Stimulated activated CD4-positive, alpha-beta T cell treated with anti-CD3 and anti-CD28 coated beads, Interleukin-1b, Interleukin-23, amount 100 ng/mL, for 48 hours (primary cell): ENCODE measurements around the gene EIF2B1.

Source experiments
- DNase-seq: peaks from one replicate; pipeline ENCODE4 v3.0.0-alpha.2; 2020

EIF2B1 gene

DNA sequence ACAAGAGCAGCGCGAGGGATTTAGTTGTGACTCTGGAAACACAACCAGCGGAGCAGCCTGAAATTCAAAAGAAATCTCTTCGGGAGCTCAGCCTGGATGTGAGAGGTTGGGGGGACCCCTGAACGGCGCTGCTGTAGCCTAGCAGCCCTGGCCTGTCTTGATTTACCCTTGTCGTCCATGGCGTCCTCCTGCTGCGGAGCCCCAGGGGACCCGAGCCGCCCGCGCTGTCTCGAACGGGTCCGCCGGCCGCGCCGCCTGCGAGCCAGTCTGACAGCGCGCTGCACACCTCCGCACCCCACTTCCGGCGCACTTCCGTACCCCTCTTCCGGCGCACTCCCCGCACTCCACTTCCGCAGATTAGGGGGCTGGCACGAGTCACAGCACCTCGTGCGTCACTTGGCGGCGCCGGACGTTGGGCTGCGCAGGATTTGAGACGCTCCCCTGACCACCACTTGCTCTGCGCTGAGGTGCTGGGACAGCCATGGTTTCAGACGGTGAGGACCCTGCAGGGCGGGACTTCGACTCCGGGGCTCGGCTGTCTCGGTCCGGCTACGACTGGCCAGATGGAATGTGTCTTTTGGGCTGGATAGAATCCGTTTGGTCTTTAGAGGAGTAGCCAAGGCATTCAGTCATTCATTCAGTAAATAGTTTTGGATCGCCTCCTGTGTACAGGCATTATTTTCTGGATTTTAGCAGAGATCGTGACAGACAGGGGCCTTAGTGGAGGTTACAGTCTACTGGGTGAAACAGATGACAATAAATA, at the start of gene EIF2B1, which contains the start of gene GTF2H3:
Gene EIF2B1 (minus strand): TSS at position 308 of the 763 bp plus-strand sequence. CDS start 129 bp downstream, at position 179.
Gene GTF2H3 (plus strand): TSS at position 451 of the 763 bp plus-strand sequence. CDS start 31 bp downstream, at position 482.
- peak; percentile 97 for DNase-seq

DNA sequence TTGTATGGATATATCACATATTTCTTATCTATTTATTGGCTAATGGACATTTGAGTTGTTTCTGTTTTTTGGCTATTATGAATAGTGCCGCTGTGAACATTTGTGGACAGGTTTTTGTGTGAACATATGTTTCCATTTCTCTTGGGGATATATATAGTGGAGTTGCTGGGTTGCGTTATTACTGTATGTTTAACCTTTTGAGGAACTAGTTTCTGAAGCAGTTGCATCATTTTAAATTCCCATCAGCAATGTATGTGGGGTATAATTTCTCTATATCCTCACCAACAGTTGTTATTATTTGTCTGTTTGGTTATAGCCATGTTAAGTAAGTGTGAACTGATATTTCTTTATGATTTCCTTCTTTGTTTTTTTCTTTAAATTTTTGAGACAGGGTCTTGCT, 48.1 kb upstream of the EIF2B1 start:
- no peak for DNase-seq

DNA sequence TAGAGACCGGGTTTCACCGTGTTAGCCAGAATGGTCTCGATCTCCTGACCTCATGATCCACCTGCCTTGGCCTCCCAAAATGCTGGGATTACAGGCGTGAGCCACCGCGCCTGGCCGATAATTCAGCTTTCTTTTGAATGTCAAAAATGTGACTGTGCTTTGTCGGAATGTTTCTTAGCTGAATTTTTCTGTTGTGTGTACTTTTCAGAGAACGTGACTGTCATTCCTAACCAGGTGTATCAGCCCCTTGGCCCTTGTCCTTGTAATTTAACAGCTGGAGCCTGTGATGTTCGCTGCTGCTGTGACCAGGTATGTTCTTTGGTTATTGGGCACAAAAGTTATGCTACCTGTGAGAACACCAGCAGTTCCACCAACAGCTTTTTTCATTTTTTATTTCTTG, 45.5 kb upstream of the EIF2B1 start:
- no peak for DNase-seq

GRCh38 chr12:123676616-123677320, 43.3 kb upstream of the EIF2B1 start:
- DNase-seq: no peak

GRCh38 chr12:123675436-123675835, 42.0 kb upstream of the EIF2B1 start:
- no peak for DNase-seq

- DNase-seq: no peak
These were observed 38.4 kb upstream of the EIF2B1 start for GRCh38 chr12:123671876-123672275.

- DNase-seq: peak; percentile 95
These were observed 37.6 kb upstream of the EIF2B1 start, which contains the start of gene TCTN2 for GRCh38 chr12:123670882-123671728. Gene TCTN2 (plus strand): TSS chr12:123671113. CDS start chr12:123671241, 128 bp downstream.

- no peak for DNase-seq
These were observed 34.3 kb upstream of the EIF2B1 start for GRCh38 chr12:123667771-123668170.

GRCh38 chr12:123659996-123660727, 26.7 kb upstream of the EIF2B1 start:
- DNase-seq: no peak

- DNase-seq: no peak
These were observed 23.7 kb upstream of the EIF2B1 start for GRCh38 chr12:123657211-123657610.

DNA sequence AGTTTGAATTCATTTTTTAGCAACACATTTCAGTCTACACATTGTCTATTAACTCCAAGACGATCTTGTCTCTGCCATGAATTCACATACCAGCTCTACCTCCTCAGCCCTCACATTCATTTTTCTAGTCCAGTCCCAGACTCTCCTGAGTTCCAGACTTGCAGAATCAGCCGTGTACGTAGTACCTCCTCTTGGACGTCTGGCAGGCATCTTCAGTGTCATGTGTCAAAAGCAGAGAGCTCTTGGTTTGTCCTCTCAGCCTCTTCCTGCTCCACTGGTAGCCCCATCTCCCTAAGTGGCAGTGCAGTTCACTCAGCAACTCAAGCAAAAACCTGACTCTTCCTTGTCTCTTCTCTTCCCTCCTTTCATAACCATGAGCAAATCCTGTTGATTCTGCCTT, 22.9 kb upstream of the EIF2B1 start:
- no peak for DNase-seq

DNA sequence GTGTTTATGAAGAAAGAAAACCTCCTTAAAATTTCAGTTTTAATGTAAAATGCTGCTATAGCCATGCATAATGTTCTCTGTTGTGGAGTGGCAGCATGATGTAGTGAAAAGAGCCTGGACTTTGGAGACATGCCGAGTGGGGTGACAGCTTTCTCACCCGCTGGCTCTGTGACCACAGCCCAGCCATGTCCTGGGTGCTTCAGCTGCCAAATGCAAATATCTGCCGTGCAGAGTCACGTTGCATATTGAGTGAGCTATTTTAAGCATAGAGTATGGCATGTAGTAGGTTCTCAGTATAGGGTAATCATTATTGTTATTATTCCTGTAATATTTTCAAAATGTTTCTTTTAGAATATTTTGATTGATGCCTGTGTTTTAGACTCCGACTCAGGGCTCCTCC, 21.9 kb upstream of the EIF2B1 start:
- no peak for DNase-seq

DNA sequence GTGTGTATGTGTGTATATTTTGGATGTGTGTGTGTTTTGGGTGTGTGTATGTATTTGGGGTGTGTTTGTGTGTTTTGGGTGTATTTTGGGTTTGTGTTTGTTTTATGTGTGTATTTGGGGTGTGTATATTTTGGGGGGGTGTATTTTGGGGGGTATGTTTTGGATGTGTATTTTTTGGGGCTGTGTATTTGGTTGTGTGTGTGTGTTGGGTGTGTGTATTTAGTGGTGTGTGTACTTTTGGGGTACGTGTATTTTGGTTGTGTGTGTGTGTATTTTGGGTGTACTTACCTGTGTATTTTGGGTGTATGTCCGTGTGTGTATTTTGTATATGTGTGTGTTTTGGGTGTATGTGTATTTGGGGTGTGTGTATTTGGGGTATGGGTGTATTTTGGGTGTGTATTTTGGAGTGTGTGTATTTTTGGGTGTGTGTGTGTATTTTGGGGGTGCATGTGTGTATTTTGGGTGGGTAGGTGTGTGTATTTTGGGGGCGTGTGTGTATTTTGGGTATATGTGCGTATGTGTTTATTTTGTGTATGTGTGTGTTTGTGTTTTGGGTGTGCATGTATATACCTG, 20.7 kb upstream of the EIF2B1 start:
- no peak for DNase-seq

DNA sequence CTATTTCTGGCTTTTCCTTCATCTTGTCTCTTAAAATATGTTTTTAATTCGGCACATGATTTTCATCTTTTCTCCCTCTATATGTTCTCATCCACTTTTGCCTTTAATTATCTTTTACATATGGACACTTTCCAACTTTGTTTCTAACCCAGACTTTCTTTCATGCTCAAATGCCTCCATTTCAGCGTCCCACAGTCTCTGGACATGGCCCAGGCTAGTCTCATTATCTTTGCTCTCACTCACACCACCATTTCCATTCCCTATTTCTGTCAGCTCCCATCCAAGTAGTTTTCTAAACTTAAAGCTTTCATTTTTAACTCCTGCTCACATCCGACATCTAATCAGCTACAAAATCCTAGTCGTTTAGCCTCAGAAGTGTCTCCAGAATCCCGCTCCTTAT, 14.9 kb upstream of the EIF2B1 start:
- no peak for DNase-seq

- DNase-seq: no peak
These were observed 12.4 kb upstream of the EIF2B1 start for GRCh38 chr12:123645878-123646277.

DNA sequence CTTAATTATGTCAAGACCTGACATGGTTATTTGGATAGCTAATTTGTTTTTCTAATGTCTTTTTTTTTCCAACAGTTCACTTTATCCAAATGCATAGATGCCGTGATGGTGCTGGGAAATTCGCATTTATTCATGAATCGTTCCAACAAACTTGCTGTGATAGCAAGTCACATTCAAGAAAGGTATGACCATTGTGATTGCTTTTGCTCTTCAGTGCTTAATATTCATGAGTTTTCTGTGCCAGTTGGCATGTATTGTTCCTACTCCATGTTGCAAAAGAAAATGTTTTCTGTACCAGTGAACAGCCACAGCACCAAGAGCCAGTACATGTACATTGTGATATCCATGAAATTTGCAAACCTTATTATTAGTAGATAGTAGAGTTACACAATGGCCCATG, 11.9 kb upstream of the EIF2B1 start:
- DNase-seq: no peak

DNA sequence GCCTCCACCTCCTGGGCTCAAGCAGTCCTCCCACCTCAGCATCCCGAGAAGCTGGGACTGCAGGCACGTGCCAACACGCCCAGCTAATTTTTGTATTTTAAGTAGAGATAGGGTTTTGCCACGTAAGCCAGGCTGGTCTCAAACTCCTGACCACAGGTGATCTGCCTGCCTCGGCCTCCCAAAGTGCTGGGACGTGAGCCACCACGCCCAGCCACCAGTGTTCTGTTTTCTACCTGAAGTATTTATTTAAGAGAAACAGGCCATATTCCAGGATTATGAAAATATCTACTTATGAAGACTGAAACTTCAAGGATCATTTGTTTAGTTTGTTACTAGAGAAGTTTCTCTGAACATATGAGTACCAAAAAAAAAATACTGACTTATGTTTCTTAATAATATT, 10.4 kb upstream of the EIF2B1 start:
- no peak for DNase-seq

- DNase-seq: no peak
These were observed 666 bp upstream of the EIF2B1 start for GRCh38 chr12:123634142-123634561.

- DNase-seq: peak; percentile 63
These were observed 11.6 kb downstream of the EIF2B1 start for GRCh38 chr12:123621619-123622530.

- no peak for DNase-seq
These were observed 12.4 kb downstream of the EIF2B1 start for GRCh38 chr12:123621101-123621500.

DNA sequence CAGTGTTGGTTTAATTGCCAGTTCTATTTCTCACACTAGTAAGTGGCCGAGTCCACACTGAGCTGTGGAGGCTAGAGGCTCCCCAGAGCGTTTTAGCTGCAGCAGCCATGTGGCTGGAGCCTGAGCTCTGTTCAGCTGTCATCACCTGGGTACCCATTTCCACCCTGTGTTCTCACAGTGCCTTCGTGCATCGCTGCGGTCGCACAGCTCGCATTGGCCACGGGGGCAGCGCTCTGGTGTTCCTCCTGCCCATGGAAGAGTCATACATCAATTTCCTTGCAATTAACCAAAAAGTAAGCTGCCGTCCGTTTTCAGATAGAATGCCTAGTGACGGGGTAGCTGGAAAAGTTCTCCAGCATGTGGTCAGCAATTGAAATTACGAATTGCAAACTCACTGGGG, 15.9 kb downstream of the EIF2B1 start:
- DNase-seq: no peak
